Keratinocyte (primary cell): Measurements from ENCODE around the gene AHNAK. TPM values are rescaled to one million over a fixed set of nuclear protein-coding genes. Genes with fewer than 3 reads are reported as not detected.
A peak's percentile ranks its signal among the peaks of the same experiment; 100 is the strongest.

Source experiments
- DNase-seq: peaks from one replicate; pipeline ENCODE4 v3.0.0-alpha.2; 2011; ENCODE audit warnings: low read depth, missing footprints, low spot score
- FAIRE-seq: peaks from 2 replicates; lab custom pipeline; 2011; peaks lifted over from hg19 to GRCh38; lab: Jason Lieb, UNC
- H2AFZ ChIP-seq: 2 replicates; pipeline ENCODE4 v1.6.0; 2012; ENCODE audit warnings: low read length, control low read depth, inconsistent platforms; ENCODE audit not compliant: control insufficient read depth
- H3K27ac ChIP-seq: 2 replicates; pipeline ENCODE4 v1.5.1; 2011; ENCODE audit warnings: low read length; ENCODE audit not compliant: control insufficient read depth, insufficient read depth
- H3K27me3 ChIP-seq: 3 replicates; pipeline ENCODE4 v1.6.0; 2011; ENCODE audit warnings: low read length; ENCODE audit not compliant: control insufficient read depth, insufficient read depth; ENCODE audit errors: extremely low read depth
- H3K36me3 ChIP-seq, 2 experiments: 2 replicates in 1 of 2; 3 replicates in 1 of 2; pipeline ENCODE4 v1.5.1; 2011; ENCODE audit warnings: low read length in 2 of 2, mild to moderate bottlenecking in 1 of 2; ENCODE audit not compliant: control insufficient read depth in 2 of 2, insufficient read depth in 2 of 2; ENCODE audit errors: extremely low read depth in 1 of 2
- H3K4me1 ChIP-seq: 3 replicates; pipeline ENCODE4 v1.5.1; 2011; ENCODE audit warnings: low read length; ENCODE audit not compliant: control insufficient read depth, insufficient read depth; ENCODE audit errors: extremely low read depth
- H3K4me2 ChIP-seq: 3 replicates; pipeline ENCODE4 v1.6.0; 2011; ENCODE audit warnings: low read depth, low read length; ENCODE audit not compliant: control insufficient read depth, insufficient read depth; ENCODE audit errors: extremely low read depth
- H3K4me3 ChIP-seq, 3 experiments: fragments of 200-600 bp in 1 of 3; sonication (generic) in 1 of 3; 2 replicates in 2 of 3; 3 replicates in 1 of 3; pipeline ENCODE4 v1.5.1; 2011 to 2016; ENCODE audit warnings: low read length in 3 of 3, mild to moderate bottlenecking in 3 of 3, control low read depth in 2 of 3, inconsistent platforms in 1 of 3, low read depth in 1 of 3, mixed read lengths in 1 of 3, mixed run types in 1 of 3, moderate library complexity in 1 of 3; ENCODE audit not compliant: control insufficient read depth in 2 of 3, insufficient read depth in 2 of 3; ENCODE audit errors: extremely low read depth in 1 of 3
- H3K79me2 ChIP-seq: 2 replicates; pipeline ENCODE4 v1.6.0; 2012; ENCODE audit warnings: low read length; ENCODE audit not compliant: control insufficient read depth, insufficient read depth
- H3K9ac ChIP-seq: 3 replicates; pipeline ENCODE4 v1.6.0; 2011; ENCODE audit warnings: low read length; ENCODE audit not compliant: control insufficient read depth, insufficient read depth; ENCODE audit errors: extremely low read depth
- H3K9me1 ChIP-seq: 3 replicates; pipeline ENCODE4 v1.6.0; 2011; ENCODE audit warnings: low read length; ENCODE audit not compliant: control insufficient read depth, insufficient read depth; ENCODE audit errors: extremely low read depth
- H3K9me3 ChIP-seq: 2 replicates; pipeline ENCODE4 v1.5.1; 2012; ENCODE audit warnings: low read depth, low read length; ENCODE audit not compliant: control insufficient read depth
- H4K20me1 ChIP-seq: 3 replicates; pipeline ENCODE4 v1.6.0; 2011; ENCODE audit warnings: low read length; ENCODE audit not compliant: control insufficient read depth, insufficient read depth; ENCODE audit errors: extremely low read depth
- CTCF ChIP-seq, 3 experiments: IDR thresholded peaks in 1 of 3; conservative IDR thresholded peaks in 1 of 3; optimal IDR thresholded peaks in 1 of 3; 2 replicates in 2 of 3; 3 replicates in 1 of 3; pipeline versions ENCODE3 to v1.5.1; 2011; ENCODE audit warnings: low read length in 3 of 3, mild to moderate bottlenecking in 3 of 3, moderate library complexity in 2 of 3, control low read depth in 1 of 3, inconsistent platforms in 1 of 3; ENCODE audit not compliant: insufficient read depth in 2 of 3; ENCODE audit errors: extremely low read depth in 1 of 3
- EZH2 ChIP-seq: IDR thresholded peaks from one replicate; pipeline ENCODE4 v1.6.1; 2012; ENCODE audit warnings: inconsistent platforms, mild to moderate bottlenecking, low read length, moderate library complexity
- dilution Hi-C: fragments of 300-500 bp; cut with MboI; formaldehyde crosslinking; loops from one replicate; pipeline ENCODE4 v1.7.0; 2020; ENCODE audit warnings: low sequenced_read_pairs; ENCODE audit not compliant: extremely low pct_ligation_motif_present
- polyA plus RNA-seq, 5 experiments: library from polyadenylated mRNA; depleted of rRNA in 3 of 5; stranded (reverse) in 3 of 5; stranded (forward) in 1 of 5; unstranded in 1 of 5; fragments of >200 nt; gene quantifications; 1 replicate in 1 of 5; 2 replicates in 3 of 5; 3 replicates in 1 of 5; pipeline versions ENCODE4 v1.2.1 to v1.2.3, GENCODE V29; 2011 to 2012; ENCODE audit warnings: missing spikeins in 2 of 5, low read depth in 1 of 5, low replicate concordance in 1 of 5

AHNAK gene
- polyA plus RNA-seq, 1 donor (not counting 4 experiments of a cell fraction or from before 2014, with no cell fraction given) = 220 TPM

GRCh38 chr11:62443390-62444235, 103.0 kb downstream of the AHNAK start:
- TF ChIP-seq CTCF (optimal IDR thresholded peaks at IDR 0.05 in 1 of 3, IDR thresholded peaks at IDR 0.05 in 1 of 3, conservative IDR thresholded peaks at IDR 0.05 in 1 of 3; ENCODE audit: extremely low read depth in 1 of 3, insufficient read depth in 2 of 3, low read length in 3 of 3) (no peak), EZH2 (no peak)
- Histone ChIP-seq H3K79me2 (no peaks in the 10 kb centered on the region), H3K9ac (no peak overlapping the region), H3K27ac (no peak overlapping the region), H3K9me1 (no peaks in the 10 kb centered on the region), H3K36me3 (no peaks in the 10 kb centered on the region), H3K9me3 (no peaks in the 10 kb centered on the region), H3K4me3 (peak overlapping the region in 1 of 3 experiments; percentile 41), H3K4me2 (peak overlapping the region; percentile 65), H2AFZ (no peak overlapping the region), H4K20me1 (no peaks in the 10 kb centered on the region), H3K4me1 (no peaks in the 10 kb centered on the region), H3K27me3 (peaks cover 4% of the 10 kb centered on the region)
- dilution Hi-C loops = no loop called here
- DNase-seq (no peak), FAIRE-seq (no peak)

GRCh38 chr11:62439785-62440602, 106.6 kb downstream of the AHNAK start:
- Histone ChIP-seq H3K4me1 (no peaks in the 10 kb centered on the region), H2AFZ (no peak overlapping the region)
- no peak for TF ChIP-seq CTCF (optimal IDR thresholded peaks at IDR 0.05 in 1 of 3, IDR thresholded peaks at IDR 0.05 in 1 of 3, conservative IDR thresholded peaks at IDR 0.05 in 1 of 3; ENCODE audit: extremely low read depth in 1 of 3, insufficient read depth in 2 of 3, low read length in 3 of 3)
- TF ChIP-seq EZH2 = no peak

More at GRCh38 chr11:62439785-62440602, 106.6 kb downstream of the AHNAK start:
- H3K79me2 ChIP-seq = no peaks in the 10 kb centered on the region
- no peaks in the 10 kb centered on the region for H3K36me3 ChIP-seq
- H3K4me2 ChIP-seq = no peak overlapping the region
- no peaks in the 10 kb centered on the region for H3K27me3 ChIP-seq
- H3K4me3 ChIP-seq = no peak overlapping the region
- H3K27ac ChIP-seq = no peak overlapping the region
- no peaks in the 10 kb centered on the region for H4K20me1 ChIP-seq
- no peaks in the 10 kb centered on the region for H3K9me1 ChIP-seq
- DNase-seq = no peak
- no peak for FAIRE-seq
- H3K9ac ChIP-seq = no peak overlapping the region
- dilution Hi-C loops = no loop called here
- H3K9me3 ChIP-seq = no peaks in the 10 kb centered on the region
